ENCODE data around the gene ACBD4.

ACBD4 gene

DNA sequence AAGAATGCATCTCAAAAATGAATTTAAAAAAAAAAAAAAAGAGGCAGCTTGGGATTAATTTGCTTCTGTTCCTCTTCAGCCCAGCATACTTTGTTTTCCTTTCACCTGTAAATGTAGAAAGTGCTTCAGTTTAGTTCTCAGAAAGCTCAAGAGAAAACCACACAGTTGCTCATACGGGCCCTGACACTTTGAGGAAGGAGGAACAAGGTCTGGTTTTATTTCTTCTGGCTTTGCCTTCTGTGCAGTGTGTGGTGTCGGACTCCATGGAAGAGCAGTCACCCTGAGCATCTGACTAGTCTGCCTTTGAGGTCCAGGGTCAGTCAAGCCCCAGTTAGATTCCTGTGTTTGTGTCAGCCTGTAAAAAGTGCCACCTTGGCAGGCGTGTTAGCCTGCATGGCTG lies 46.7 kb upstream of the ACBD4 start:
- no peak overlapping the region for H3K4me3 ChIP-seq (ENCODE audit: control insufficient read depth, low read depth, low read length)
- TF ChIP-seq, protein P1, sequence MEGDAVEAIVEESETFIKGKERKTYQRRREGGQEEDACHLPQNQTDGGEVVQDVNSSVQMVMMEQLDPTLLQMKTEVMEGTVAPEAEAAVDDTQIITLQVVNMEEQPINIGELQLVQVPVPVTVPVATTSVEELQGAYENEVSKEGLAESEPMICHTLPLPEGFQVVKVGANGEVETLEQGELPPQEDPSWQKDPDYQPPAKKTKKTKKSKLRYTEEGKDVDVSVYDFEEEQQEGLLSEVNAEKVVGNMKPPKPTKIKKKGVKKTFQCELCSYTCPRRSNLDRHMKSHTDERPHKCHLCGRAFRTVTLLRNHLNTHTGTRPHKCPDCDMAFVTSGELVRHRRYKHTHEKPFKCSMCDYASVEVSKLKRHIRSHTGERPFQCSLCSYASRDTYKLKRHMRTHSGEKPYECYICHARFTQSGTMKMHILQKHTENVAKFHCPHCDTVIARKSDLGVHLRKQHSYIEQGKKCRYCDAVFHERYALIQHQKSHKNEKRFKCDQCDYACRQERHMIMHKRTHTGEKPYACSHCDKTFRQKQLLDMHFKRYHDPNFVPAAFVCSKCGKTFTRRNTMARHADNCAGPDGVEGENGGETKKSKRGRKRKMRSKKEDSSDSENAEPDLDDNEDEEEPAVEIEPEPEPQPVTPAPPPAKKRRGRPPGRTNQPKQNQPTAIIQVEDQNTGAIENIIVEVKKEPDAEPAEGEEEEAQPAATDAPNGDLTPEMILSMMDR (IDR thresholded peaks at IDR 0.05; ENCODE audit: control insufficient read depth, insufficient read depth, low read depth, low read length, missing control alignments): no peak
- DNase-seq (ENCODE audit: low read depth): no peak

- TF ChIP-seq, protein P1 (IDR thresholded peaks at IDR 0.05; ENCODE audit: control insufficient read depth, insufficient read depth, low read depth, low read length, missing control alignments): no peak
- no peak overlapping the region for H3K4me3 ChIP-seq (ENCODE audit: control insufficient read depth, low read depth, low read length)
- no peak for DNase-seq (ENCODE audit: low read depth)
Observed at GRCh38 chr17:45090711-45091110, 44.8 kb upstream of the ACBD4 start.

GRCh38 chr17:45091778-45092425 lies 43.6 kb upstream of the ACBD4 start:
- TF ChIP-seq, protein P1 (IDR thresholded peaks at IDR 0.05; ENCODE audit: control insufficient read depth, insufficient read depth, low read depth, low read length, missing control alignments): no peak
- H3K4me3 ChIP-seq (ENCODE audit: control insufficient read depth, low read depth, low read length): no peak overlapping the region
- no peak for DNase-seq (ENCODE audit: low read depth)

GRCh38 chr17:45092911-45093430 lies 42.5 kb upstream of the ACBD4 start:
- H3K4me3 ChIP-seq (ENCODE audit: control insufficient read depth, low read depth, low read length): no peak overlapping the region
- peak; percentile 96 for DNase-seq (ENCODE audit: low read depth)
- TF ChIP-seq, protein P1 (IDR thresholded peaks at IDR 0.05; ENCODE audit: control insufficient read depth, insufficient read depth, low read depth, low read length, missing control alignments): no peak

DNA sequence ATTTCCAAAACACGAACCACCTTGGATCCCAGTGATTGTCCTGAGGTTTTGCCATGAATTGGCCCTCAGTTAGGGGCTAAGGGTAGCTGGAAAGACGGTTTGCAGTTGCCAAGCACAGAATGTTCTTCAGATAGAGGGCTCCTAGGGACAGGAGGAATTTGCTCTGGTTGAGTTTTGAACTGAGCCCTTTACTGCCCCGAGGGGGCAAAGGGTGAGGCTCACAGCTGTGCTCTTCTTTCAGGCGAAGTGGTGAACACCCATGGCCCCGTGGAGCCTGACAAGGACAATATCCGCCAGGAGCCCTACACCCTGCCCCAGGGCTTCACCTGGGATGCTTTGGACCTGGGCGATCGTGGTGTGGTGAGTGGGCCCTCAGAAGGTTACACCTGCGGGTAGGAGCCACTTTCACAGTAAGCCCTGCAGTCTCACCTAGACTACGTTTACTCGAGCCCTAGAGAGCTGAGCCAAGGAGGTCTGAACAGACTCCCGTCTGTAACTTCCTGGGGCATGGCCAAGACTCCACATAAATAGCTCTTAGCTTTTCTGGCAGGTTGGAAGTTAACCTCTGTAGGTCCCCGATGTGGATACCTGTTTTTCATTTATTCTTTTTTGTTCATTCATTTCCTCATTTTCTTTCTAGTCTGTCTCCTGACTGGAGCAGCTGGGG lies 41.9 kb upstream of the ACBD4 start:
- no peak for DNase-seq (ENCODE audit: low read depth)
- H3K4me3 ChIP-seq (ENCODE audit: control insufficient read depth, low read depth, low read length): no peak overlapping the region
- TF ChIP-seq, protein P1 (IDR thresholded peaks at IDR 0.05; ENCODE audit: control insufficient read depth, insufficient read depth, low read depth, low read length, missing control alignments): no peak

GRCh38 chr17:45096141-45096540 lies 39.3 kb upstream of the ACBD4 start:
- TF ChIP-seq, protein P1 (IDR thresholded peaks at IDR 0.05; ENCODE audit: control insufficient read depth, insufficient read depth, low read depth, low read length, missing control alignments): peak; percentile 72
- no peak for DNase-seq (ENCODE audit: low read depth)

More at GRCh38 chr17:45096141-45096540, 39.3 kb upstream of the ACBD4 start:
- H3K4me3 ChIP-seq (ENCODE audit: control insufficient read depth, low read depth, low read length): no peak overlapping the region
